NOMO-1 (cell line): ENCODE data around the gene INHBE.

ENCODE experiments used
- DNase-seq, 2 experiments: peaks; one replicate each; lab custom pipeline; 2025; ENCODE audit not compliant: unreplicated experiment in 2 of 2; lab: John Stamatoyannopoulos, UW

Gene INHBE

GRCh38 chr12:57473886-57474285 is 18.8 kb downstream of the INHBE start:
- no peak for DNase-seq

GRCh38 chr12:57474430-57474829 is 19.3 kb downstream of the INHBE start:
- DNase-seq = no peak

GRCh38 chr12:57474862-57475261 is 19.8 kb downstream of the INHBE start:
- DNase-seq = no peak

GRCh38 chr12:57475271-57476161 is 20.4 kb downstream of the INHBE start:
- DNase-seq = no peak

GRCh38 chr12:57476162-57476992 is 21.3 kb downstream of the INHBE start:
- DNase-seq = peak in 1 of 2 experiments; percentile 27

GRCh38 chr12:57476993-57477709 is 22.0 kb downstream of the INHBE start:
- no peak for DNase-seq

- DNase-seq = peak; percentile 65 to 72
Observed at GRCh38 chr12:57477710-57478681, 22.9 kb downstream of the INHBE start.

GRCh38 chr12:57479043-57479375 is 23.9 kb downstream of the INHBE start:
- DNase-seq = no peak

GRCh38 chr12:57479376-57480115 is 24.4 kb downstream of the INHBE start, which contains the start of gene ARHGAP9:
Gene ARHGAP9 (minus strand): TSS chr12:57479866. CDS start chr12:57479406, 460 bp downstream.
- no peak for DNase-seq

GRCh38 chr12:57481671-57482070 is 26.6 kb downstream of the INHBE start:
- DNase-seq = no peak

GRCh38 chr12:57483466-57483865 is 28.4 kb downstream of the INHBE start:
- DNase-seq = no peak

- no peak for DNase-seq
Observed at GRCh38 chr12:57485695-57486094, 30.6 kb downstream of the INHBE start.

GRCh38 chr12:57487055-57487596 is 32.0 kb downstream of the INHBE start:
- no peak for DNase-seq

- DNase-seq = peak; percentile 96 to 98
Observed at GRCh38 chr12:57487597-57488401, 32.7 kb downstream of the INHBE start, which contains the start of gene MARS1. Gene MARS1 (plus strand): TSS chr12:57488068. CDS start chr12:57488091, 23 bp downstream.

- DNase-seq = no peak
Observed at GRCh38 chr12:57488402-57489156, 33.5 kb downstream of the INHBE start.

- DNase-seq = no peak
Observed at GRCh38 chr12:57489157-57489641, 34.1 kb downstream of the INHBE start.

- DNase-seq = no peak
Observed at GRCh38 chr12:57490126-57490525, 35.0 kb downstream of the INHBE start.
